ENCODE results near the gene SMCO1. TPM values are rescaled to one million over a fixed set of nuclear protein-coding genes. Genes with fewer than 3 reads are reported as not detected.
A peak's percentile ranks its signal among the peaks of the same experiment; 100 is the strongest.
"Not testable (repeated sequence)": the region's sequence is repeated elsewhere in the genome, so short reads cannot be mapped to it uniquely, and the experiment has no call there.

SMCO1 gene
- total RNA-seq, 4 donors from 2014 or later, result not detected

- no peak for ATAC-seq (ENCODE audit: low FRiP score)
- TF ChIP-seq CTCF (IDR thresholded peaks at IDR 0.05), result peak in 1 of 3 donors; percentile 28
- peak; percentile 69 for DNase-seq (ENCODE audit: low spot score)
Observed at GRCh38 chr3:196537319-196537984, 22.3 kb upstream of the SMCO1 start.

- no peak for TF ChIP-seq CTCF (IDR thresholded peaks at IDR 0.05)
- no peak for DNase-seq (ENCODE audit: low spot score)
- ATAC-seq (ENCODE audit: low FRiP score), result no peak
Observed at GRCh38 chr3:196533260-196533681, 18.1 kb upstream of the SMCO1 start.

- ATAC-seq (ENCODE audit: low FRiP score) (no peak), DNase-seq (ENCODE audit: low spot score) (no peak)
- no peak for TF ChIP-seq CTCF (IDR thresholded peaks at IDR 0.05)
Observed at GRCh38 chr3:196531418-196531817, 16.3 kb upstream of the SMCO1 start.

GRCh38 chr3:196528639-196529233 is 13.6 kb upstream of the SMCO1 start:
- ATAC-seq (ENCODE audit: low FRiP score), result peak; percentile 97
- peak in 1 of 3 donors; percentile 77 for TF ChIP-seq CTCF (IDR thresholded peaks at IDR 0.05)
- DNase-seq (ENCODE audit: low spot score), result peak; percentile 46

- TF ChIP-seq CTCF (IDR thresholded peaks at IDR 0.05), result no peak
- ATAC-seq (ENCODE audit: low FRiP score) (no peak), DNase-seq (ENCODE audit: low spot score) (no peak)
Observed at GRCh38 chr3:196525141-196525540, 10.0 kb upstream of the SMCO1 start.

GRCh38 chr3:196524527-196524926 is 9.4 kb upstream of the SMCO1 start:
- no peak for TF ChIP-seq CTCF (IDR thresholded peaks at IDR 0.05)
- no peak for ATAC-seq (ENCODE audit: low FRiP score)
- no peak for DNase-seq (ENCODE audit: low spot score)

- ATAC-seq (ENCODE audit: low FRiP score), result no peak
- TF ChIP-seq CTCF (IDR thresholded peaks at IDR 0.05), result no peak
Observed at GRCh38 chr3:196523841-196524240, 8.7 kb upstream of the SMCO1 start.

GRCh38 chr3:196521291-196521690 is 6.1 kb upstream of the SMCO1 start:
- DNase-seq (ENCODE audit: low spot score); ATAC-seq (ENCODE audit: low FRiP score): not testable (repeated sequence)

More at GRCh38 chr3:196523841-196524240, 8.7 kb upstream of the SMCO1 start:
- DNase-seq (ENCODE audit: low spot score), result no peak

Measured in omental fat pad (tissue), 4 donors.